Stimulated activated CD8-positive, alpha-beta memory T cell treated with anti-CD3 and anti-CD28 coated beads, Interleukin-4, amount 100 ng/mL, for 48 hours (primary cell): ENCODE measurements around the gene ATP6V0A4.

Experiments
- DNase-seq: peaks from one replicate; pipeline ENCODE4 v3.0.0-alpha.2; 2020

The ATP6V0A4 gene

GRCh38 chr7:138656952-138657351 lies 141.0 kb downstream of the ATP6V0A4 start:
- no peak for DNase-seq
